ENCODE data around the gene IFNL4.
"Not testable (repeated sequence)": the region's sequence is repeated elsewhere in the genome, so short reads cannot be mapped to it uniquely, and the experiment has no call there.

The IFNL4 gene

DNA sequence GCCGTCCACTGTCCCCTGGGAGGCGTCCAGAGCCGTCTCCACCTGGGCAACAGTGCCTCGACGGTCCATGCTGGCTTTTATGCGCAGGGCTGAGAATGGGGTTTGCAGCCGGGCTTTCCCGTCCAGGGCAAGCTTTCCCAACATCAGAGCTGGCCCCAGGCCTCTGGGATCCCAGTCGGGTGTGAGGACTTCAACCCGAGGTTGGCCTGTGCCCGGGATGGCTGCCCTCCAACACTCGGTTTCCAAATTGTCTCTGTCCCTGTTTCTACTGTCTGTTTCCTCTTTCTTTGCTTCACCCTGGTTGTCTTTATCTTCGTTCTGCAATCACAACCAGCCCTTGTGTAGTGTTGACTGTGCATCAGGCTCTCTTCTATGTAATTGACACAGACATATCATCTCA, at the start of gene IFNL4:
IFNL4 (minus strand) TSS at position 51 of the 400 bp plus-strand sequence.
- in situ Hi-C loops (cut with MboI; ENCODE audit: low pct_unique_long_range_greater_than_20kb, low sequenced_read_pairs): no loop called here
- no peak for DNase-seq

- in situ Hi-C loops (cut with MboI; ENCODE audit: low pct_unique_long_range_greater_than_20kb, low sequenced_read_pairs): no loop called here
Measured at GRCh38 chr19:39297931-39298634, 49.4 kb upstream of the IFNL4 start.

DNA sequence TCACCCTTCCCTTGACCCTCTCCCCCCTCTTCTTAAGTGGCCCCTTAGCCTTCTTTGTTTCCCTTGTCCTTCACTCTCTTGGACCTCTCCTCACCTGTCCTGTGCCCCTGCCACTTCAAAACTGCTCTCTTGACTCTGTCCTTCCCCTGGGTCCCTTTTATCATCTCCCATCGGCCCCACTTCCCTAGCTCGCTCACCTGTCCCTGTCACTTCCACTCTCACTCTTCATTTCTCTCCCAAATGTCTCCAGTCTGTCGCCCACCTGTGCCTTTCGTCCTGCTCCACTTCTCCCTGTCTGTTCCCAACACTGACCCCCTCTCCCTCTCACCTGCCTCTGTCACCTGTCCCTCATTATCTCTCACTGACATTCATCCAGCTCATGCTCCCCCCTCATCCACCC, 48.2 kb upstream of the IFNL4 start:
- in situ Hi-C loops (cut with MboI; ENCODE audit: low pct_unique_long_range_greater_than_20kb, low sequenced_read_pairs): no loop called here
- DNase-seq: no peak

More at GRCh38 chr19:39297931-39298634, 49.4 kb upstream of the IFNL4 start:
- no peak for DNase-seq

DNA sequence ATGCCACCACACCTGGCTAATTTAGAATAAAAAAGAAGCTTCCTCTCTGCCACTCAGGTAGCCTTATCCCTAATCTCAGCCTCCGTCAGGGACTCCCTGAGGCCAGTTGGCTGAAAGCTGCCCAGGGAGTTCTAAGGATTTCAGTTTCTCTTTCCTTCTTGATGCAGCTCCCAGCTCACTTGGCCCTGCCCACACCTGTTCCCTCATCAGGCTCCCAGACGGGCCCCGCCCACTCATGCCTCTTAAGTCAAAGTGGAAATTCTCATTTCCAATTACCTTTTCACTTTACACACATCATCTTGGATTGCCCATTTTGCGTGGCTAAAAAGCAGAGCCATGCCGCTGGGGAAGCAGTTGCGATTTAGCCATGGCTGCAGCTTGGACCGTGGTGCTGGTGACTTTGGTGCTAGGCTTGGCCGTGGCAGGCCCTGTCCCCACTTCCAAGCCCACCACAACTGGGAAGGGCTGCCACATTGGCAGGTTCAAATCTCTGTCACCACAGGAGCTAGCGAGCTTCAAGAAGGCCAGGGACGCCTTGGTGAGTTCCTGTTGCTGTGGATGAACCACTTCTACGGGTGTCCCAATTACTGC, 47.5 kb upstream of the IFNL4 start, which contains the start of gene IFNL1:
IFNL1 (plus strand) TSS at position 353 of the 591 bp plus-strand sequence; CDS start at position 368, 15 bp downstream.
- in situ Hi-C loops (cut with MboI; ENCODE audit: low pct_unique_long_range_greater_than_20kb, low sequenced_read_pairs): no loop called here
- DNase-seq: no peak

GRCh38 chr19:39293394-39293793, 44.7 kb upstream of the IFNL4 start:
- in situ Hi-C loops (cut with MboI; ENCODE audit: low pct_unique_long_range_greater_than_20kb, low sequenced_read_pairs): no loop called here

DNA sequence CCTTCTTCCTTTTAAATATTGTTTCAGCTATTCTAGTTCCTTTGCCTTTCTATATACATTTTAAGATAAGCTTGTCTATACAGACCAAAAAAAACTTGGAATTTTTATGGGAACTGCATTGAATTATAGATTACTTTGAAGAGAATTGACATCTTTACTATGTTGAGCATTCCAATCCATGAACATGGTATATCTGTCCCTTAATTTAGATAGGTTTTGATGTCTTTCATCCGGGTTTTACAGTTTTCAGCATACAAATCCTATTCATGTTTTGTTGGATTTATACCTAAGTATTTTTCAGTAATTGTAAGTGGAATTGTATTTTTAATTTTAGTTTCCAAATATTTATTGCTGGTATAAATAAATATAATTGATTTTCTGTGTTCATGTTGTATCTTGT, 35.4 kb upstream of the IFNL4 start:
- in situ Hi-C loops (cut with MboI; ENCODE audit: low pct_unique_long_range_greater_than_20kb, low sequenced_read_pairs): no loop called here
- no peak for DNase-seq

More at GRCh38 chr19:39293394-39293793, 44.7 kb upstream of the IFNL4 start:
- DNase-seq: no peak

DNA sequence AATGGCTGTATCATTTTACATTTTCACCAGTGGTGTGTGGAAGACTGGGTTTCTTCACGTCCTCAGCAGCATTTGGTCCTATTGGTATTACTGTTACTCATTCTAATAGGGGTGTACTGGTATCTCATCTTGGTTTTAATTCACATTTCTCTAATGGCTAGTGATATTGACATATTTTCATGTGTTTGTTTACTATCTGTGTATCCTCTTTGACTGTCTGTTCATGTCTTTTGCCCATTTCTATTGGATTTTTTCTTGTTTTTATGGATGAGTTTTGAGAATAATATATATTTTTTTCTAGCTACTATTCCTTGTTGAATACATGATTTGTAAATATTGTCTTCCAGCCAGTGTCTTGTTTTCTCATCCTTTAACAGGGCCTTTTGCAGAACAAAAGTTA, 33.4 kb upstream of the IFNL4 start:
- DNase-seq: no peak
- in situ Hi-C loops (cut with MboI; ENCODE audit: low pct_unique_long_range_greater_than_20kb, low sequenced_read_pairs): no loop called here

GRCh38 chr19:39277598-39277997, 28.9 kb upstream of the IFNL4 start:
- in situ Hi-C loops (cut with MboI; ENCODE audit: low pct_unique_long_range_greater_than_20kb, low sequenced_read_pairs): no loop called here
- DNase-seq: no peak

- in situ Hi-C loops (cut with MboI; ENCODE audit: low pct_unique_long_range_greater_than_20kb, low sequenced_read_pairs): no loop called here
- DNase-seq: no peak
Measured at GRCh38 chr19:39276740-39277139, 28.1 kb upstream of the IFNL4 start.

DNA sequence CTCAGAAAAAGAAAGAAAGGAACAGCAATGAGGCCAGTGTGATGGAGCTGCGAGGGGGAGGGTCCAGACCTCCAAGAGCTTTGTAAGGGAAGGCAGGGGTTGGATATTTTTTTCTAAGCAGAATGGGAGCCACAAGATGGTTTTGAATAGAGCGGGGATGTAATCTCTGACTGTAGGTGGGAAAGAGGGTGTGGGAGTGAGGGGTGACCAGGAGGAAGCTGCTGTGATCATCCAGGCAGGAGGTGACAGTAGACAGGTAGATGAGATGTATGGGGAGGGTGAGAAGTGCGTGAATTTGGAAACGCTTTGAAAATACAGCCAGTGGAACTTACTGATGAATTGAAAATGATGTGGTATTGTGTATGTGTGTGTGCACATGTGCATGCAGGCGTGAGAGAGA, 26.9 kb upstream of the IFNL4 start:
- DNase-seq: no peak
- in situ Hi-C loops (cut with MboI; ENCODE audit: low pct_unique_long_range_greater_than_20kb, low sequenced_read_pairs): no loop called here

DNA sequence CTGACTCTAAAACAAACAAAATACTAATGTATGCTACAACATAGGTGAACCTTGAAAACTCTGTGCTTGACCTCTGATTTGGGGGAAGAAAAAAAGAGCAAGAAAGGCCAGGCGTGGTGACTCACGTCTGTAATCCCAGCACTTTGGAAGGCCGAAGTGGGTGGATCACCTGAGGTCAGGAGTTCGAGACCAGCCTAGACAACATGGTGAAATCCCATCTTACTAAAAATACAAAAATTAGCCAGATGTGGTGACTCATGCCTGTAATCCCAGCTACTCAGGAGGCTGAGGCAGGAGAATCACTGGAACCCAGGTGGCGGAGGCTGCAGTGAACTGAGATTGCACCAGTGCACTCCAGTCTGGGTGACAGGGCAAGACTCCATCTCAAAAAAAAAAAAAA, 25.2 kb upstream of the IFNL4 start:
- in situ Hi-C loops (cut with MboI; ENCODE audit: low pct_unique_long_range_greater_than_20kb, low sequenced_read_pairs); DNase-seq: not testable (repeated sequence)

- in situ Hi-C loops (cut with MboI; ENCODE audit: low pct_unique_long_range_greater_than_20kb, low sequenced_read_pairs): no loop called here
- DNase-seq: no peak
Measured at GRCh38 chr19:39270036-39270871, 21.6 kb upstream of the IFNL4 start.

DNA sequence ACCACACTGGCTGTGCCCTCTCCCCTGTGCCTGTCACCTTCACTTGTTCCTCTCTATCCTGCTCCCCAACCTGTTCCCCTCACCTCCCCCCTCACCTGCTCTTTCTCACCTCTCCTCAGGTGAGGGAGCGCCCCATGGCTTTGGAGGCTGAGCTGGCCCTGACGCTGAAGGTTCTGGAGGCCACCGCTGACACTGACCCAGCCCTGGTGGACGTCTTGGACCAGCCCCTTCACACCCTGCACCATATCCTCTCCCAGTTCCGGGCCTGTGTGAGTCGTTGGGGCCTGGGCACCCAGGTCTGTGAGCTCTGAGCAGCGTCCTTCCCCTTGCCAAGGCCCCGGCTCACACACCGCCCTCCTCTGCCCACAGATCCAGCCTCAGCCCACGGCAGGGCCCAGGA, 20.7 kb upstream of the IFNL4 start:
- DNase-seq; in situ Hi-C loops (cut with MboI; ENCODE audit: low pct_unique_long_range_greater_than_20kb, low sequenced_read_pairs): not testable (repeated sequence)

- in situ Hi-C loops (cut with MboI; ENCODE audit: low pct_unique_long_range_greater_than_20kb, low sequenced_read_pairs): not testable (repeated sequence)
Measured at GRCh38 chr19:39268531-39269223, 20.0 kb upstream of the IFNL4 start.

GRCh38 chr19:39268085-39268484, 19.4 kb upstream of the IFNL4 start, which contains the start of gene IFNL2:
IFNL2 (plus strand) TSS chr19:39268396; CDS start chr19:39268569, 173 bp downstream.
- DNase-seq; in situ Hi-C loops (cut with MboI; ENCODE audit: low pct_unique_long_range_greater_than_20kb, low sequenced_read_pairs): not testable (repeated sequence)

More at GRCh38 chr19:39268531-39269223, 20.0 kb upstream of the IFNL4 start:
- DNase-seq: not testable (repeated sequence)

DNA sequence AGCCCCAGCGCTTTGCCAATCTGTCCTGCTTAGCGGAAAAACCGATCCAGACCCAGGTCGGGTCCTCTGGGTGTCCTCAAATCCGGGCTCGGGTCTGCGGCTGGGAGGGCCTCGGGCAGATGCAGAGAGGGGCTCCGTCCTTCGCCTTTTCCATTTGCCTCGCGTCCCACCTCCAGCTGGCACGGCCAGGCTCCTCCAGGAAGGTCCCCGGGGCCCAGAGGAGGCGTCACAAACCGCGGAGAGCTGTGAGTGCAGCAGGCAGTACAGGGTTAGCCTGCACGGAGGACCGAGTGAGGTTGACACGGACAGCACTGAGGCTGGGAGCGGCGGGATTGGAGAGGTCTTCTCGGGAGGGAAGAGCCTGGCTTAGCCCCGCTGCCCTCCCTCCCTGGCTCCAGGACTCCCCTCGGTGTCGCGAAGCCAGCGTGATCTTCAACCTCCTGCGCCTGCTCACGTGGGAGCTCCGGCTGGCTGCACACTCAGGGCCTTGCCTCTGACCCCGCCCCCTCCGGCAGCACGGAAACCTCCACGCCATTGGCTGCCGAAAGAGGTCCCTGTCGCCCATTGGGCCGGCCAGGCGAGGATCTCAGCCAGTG, 16.8 kb upstream of the IFNL4 start:
- DNase-seq: no peak
- in situ Hi-C loops (cut with MboI; ENCODE audit: low pct_unique_long_range_greater_than_20kb, low sequenced_read_pairs): no loop called here

GRCh38 chr19:39264306-39265290, 15.9 kb upstream of the IFNL4 start:
- in situ Hi-C loops (cut with MboI; ENCODE audit: low pct_unique_long_range_greater_than_20kb, low sequenced_read_pairs): no loop called here
- no peak for DNase-seq

DNA sequence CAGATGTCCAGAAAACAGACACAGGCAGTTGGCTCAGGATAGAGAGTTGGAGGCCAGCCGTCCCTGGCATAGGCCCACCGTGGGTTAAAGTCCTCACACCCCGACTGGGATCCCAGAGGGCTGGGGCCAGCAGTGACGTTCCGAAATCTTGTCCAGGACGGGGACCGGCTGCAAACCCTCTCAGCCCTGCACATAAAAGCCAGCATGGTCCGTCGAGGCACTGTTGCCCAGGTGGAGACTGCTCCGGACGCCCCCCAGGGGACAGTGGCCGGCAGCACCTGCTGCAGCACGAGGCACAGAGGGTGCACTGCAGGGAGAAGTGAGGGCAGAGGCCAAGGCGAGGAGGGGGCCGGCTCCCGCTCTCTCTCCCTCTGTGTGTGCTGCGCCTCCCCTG, 15.3 kb upstream of the IFNL4 start:
- no peak for DNase-seq
- in situ Hi-C loops (cut with MboI; ENCODE audit: low pct_unique_long_range_greater_than_20kb, low sequenced_read_pairs): no loop called here

Measured in KBM-7 (cell line).